ENCODE results near the gene PPP1CA.

DNA sequence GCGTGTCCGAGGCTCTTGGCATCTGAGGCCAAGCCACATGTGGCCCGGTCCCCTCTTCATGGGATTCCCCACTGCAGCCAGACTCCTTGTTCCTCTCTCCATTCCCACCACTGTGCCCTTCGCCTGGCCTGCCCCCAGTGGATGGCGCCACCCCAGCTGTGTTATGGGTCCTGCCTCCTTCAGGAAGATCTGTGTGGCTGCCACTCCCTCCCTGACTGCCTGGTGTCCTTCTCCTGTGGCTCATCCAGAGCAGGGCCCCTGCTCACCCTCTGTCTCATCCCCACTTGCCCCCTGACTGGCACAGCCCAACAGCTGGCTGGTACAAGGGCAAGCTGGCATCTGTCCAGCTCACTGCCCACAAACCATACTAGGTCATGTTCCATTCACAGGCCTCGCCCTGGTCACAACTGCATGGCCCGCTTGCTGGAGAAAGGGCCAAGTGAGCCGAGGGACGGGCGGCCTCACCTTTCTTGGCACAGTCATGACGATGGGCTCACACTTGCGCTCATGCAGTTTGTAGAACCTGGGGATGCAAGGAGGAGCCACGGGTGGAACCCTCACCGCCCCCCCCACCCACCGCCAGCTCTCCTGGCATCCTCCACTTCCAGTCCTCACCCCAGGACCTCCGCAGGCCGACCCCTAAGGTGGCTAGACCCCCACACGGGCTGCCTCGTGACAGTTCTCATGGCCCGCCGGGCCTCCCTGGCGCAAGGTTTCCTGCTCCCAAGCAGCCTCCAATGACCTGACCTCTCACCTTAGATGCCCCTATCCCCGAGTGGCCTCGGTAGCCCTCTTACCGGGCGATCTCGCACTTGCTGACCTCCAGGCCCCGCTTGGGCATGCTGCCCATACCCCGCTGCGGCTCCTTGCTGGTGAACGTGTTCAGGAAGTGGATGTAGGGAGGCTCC is 37.9 kb upstream of the PPP1CA start:
- TF ChIP-seq, protein P1, sequence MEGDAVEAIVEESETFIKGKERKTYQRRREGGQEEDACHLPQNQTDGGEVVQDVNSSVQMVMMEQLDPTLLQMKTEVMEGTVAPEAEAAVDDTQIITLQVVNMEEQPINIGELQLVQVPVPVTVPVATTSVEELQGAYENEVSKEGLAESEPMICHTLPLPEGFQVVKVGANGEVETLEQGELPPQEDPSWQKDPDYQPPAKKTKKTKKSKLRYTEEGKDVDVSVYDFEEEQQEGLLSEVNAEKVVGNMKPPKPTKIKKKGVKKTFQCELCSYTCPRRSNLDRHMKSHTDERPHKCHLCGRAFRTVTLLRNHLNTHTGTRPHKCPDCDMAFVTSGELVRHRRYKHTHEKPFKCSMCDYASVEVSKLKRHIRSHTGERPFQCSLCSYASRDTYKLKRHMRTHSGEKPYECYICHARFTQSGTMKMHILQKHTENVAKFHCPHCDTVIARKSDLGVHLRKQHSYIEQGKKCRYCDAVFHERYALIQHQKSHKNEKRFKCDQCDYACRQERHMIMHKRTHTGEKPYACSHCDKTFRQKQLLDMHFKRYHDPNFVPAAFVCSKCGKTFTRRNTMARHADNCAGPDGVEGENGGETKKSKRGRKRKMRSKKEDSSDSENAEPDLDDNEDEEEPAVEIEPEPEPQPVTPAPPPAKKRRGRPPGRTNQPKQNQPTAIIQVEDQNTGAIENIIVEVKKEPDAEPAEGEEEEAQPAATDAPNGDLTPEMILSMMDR (IDR thresholded peaks at IDR 0.05), result no peak
- TF ChIP-seq POLR2A (IDR thresholded peaks at IDR 0.05), result no peak

All from lower leg skin (tissue), 3 donors.